AG10803 (cell line): ENCODE results near the gene KRT80.

Source experiments
- DNase-seq: peaks from one replicate; pipeline ENCODE4 v3.0.0; 2010; ENCODE audit warnings: low read depth
- H3K4me3 ChIP-seq: 2 replicates; pipeline ENCODE4 v1.5.1; 2011; ENCODE audit warnings: mild to moderate bottlenecking, low read length, control low read depth
- CTCF ChIP-seq: conservative IDR thresholded peaks from 2 replicates; pipeline ENCODE4 v1.5.1; 2011; ENCODE audit warnings: mild to moderate bottlenecking, low read length, control low read depth, inconsistent platforms

Gene KRT80

GRCh38 chr12:52193532-52193931 lies 1.7 kb upstream of the KRT80 start:
- no peak for TF ChIP-seq CTCF
- no peak for DNase-seq
- no peak overlapping the region for H3K4me3 ChIP-seq

GRCh38 chr12:52190860-52191729 lies 719 bp downstream of the KRT80 start:
- H3K4me3 ChIP-seq = no peak overlapping the region
- no peak for DNase-seq

GRCh38 chr12:52189376-52190174 lies 2.2 kb downstream of the KRT80 start:
- H3K4me3 ChIP-seq = no peak overlapping the region
- peak; percentile 83 for DNase-seq
- TF ChIP-seq CTCF = no peak

More at GRCh38 chr12:52190860-52191729, 719 bp downstream of the KRT80 start:
- TF ChIP-seq CTCF = no peak

GRCh38 chr12:52188658-52189057 lies 3.2 kb downstream of the KRT80 start:
- TF ChIP-seq CTCF = no peak
- no peak overlapping the region for H3K4me3 ChIP-seq
- no peak for DNase-seq

- TF ChIP-seq CTCF = no peak
- no peak overlapping the region for H3K4me3 ChIP-seq
- DNase-seq = no peak
Observed at GRCh38 chr12:52187640-52188039, 4.2 kb downstream of the KRT80 start.

GRCh38 chr12:52187206-52187605 lies 4.6 kb downstream of the KRT80 start:
- DNase-seq = no peak
- TF ChIP-seq CTCF = no peak
- H3K4me3 ChIP-seq = no peak overlapping the region
